Uterus (tissue), 2 donors: ENCODE results near the gene USP37.

ENCODE experiments used
- POLR2A ChIP-seq, 2 donors: fragments of 450-650 bp; IDR thresholded peaks; one replicate each; pipeline ENCODE4 v1.6.1; 2016; ENCODE audit warnings: antibody characterized with exemption in 2 of 2, mild to moderate bottlenecking in 1 of 2, moderate library complexity in 1 of 2
- TF ChIP-seq, protein P1 (sequence below), 4 experiments: fragments of 200-600 bp in 2 of 4; fragments of 450-650 bp in 2 of 4; sonication (generic) in 2 of 4; IDR thresholded peaks; one replicate each; pipeline ENCODE4 v1.5.1; 2016 to 2019; ENCODE audit warnings: antibody characterized with exemption in 4 of 4, mild to moderate bottlenecking in 2 of 4, moderate library complexity in 1 of 4

DNA sequence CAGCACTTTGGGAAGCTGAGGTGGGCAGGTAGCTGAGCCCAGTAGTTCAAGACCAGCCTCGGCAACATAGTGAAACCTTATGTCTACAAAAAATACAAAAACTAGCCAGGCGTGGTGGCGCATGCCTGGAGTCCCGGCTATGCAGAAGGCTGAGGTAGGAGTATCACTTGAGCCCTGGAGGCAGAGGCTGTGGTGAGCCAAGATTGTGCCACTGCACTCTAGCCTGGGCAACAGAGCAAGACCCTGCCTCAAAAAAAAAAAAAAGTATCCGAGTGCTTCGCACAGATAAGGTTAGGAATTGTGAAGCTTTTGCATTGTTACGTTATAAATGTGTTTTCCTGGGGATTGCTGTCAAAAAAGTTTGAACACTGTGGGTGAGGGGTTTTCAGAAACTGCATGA is 164.3 kb downstream of the USP37 start:
- TF ChIP-seq, protein P1, sequence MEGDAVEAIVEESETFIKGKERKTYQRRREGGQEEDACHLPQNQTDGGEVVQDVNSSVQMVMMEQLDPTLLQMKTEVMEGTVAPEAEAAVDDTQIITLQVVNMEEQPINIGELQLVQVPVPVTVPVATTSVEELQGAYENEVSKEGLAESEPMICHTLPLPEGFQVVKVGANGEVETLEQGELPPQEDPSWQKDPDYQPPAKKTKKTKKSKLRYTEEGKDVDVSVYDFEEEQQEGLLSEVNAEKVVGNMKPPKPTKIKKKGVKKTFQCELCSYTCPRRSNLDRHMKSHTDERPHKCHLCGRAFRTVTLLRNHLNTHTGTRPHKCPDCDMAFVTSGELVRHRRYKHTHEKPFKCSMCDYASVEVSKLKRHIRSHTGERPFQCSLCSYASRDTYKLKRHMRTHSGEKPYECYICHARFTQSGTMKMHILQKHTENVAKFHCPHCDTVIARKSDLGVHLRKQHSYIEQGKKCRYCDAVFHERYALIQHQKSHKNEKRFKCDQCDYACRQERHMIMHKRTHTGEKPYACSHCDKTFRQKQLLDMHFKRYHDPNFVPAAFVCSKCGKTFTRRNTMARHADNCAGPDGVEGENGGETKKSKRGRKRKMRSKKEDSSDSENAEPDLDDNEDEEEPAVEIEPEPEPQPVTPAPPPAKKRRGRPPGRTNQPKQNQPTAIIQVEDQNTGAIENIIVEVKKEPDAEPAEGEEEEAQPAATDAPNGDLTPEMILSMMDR (IDR thresholded peaks at IDR 0.05): no peak
- TF ChIP-seq POLR2A (IDR thresholded peaks at IDR 0.05): no peak
